C4-2B (cell line): ENCODE data around the gene KIZ.

Source experiments
- H3K27ac ChIP-seq: fragments of 450-650 bp; 2 replicates; pipeline ENCODE4 v1.5.1; 2017
- ZFX ChIP-seq: fragments of 450-650 bp; IDR thresholded peaks from 2 replicates; pipeline ENCODE4 v1.6.1; 2017
- TF ChIP-seq, protein P1 (sequence below): fragments of 450-650 bp; conservative IDR thresholded peaks from 2 replicates; pipeline ENCODE4 v1.5.1; 2017; ENCODE audit warnings: mild to moderate bottlenecking

KIZ gene

DNA sequence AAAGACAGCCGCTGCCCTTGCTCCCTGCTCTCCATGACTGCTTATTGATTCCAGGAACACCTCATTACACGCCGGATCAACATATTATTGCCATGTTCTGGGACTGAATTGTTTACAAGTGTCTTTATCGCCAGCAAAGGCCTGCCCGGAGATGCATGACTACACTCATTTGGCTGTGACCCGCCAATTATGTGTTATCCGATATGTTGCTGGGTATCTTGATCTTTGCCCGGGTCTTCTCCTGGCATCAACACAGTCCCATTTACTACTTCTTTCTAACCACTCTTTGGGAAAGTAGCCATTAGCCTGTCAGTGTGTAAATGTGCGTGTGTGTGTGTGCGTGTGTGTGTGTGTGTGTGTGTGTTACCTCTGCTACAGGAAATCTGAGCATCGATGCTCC is 35.2 kb upstream of the KIZ start:
- H3K27ac ChIP-seq: no peak overlapping the region
- TF ChIP-seq, protein P1, sequence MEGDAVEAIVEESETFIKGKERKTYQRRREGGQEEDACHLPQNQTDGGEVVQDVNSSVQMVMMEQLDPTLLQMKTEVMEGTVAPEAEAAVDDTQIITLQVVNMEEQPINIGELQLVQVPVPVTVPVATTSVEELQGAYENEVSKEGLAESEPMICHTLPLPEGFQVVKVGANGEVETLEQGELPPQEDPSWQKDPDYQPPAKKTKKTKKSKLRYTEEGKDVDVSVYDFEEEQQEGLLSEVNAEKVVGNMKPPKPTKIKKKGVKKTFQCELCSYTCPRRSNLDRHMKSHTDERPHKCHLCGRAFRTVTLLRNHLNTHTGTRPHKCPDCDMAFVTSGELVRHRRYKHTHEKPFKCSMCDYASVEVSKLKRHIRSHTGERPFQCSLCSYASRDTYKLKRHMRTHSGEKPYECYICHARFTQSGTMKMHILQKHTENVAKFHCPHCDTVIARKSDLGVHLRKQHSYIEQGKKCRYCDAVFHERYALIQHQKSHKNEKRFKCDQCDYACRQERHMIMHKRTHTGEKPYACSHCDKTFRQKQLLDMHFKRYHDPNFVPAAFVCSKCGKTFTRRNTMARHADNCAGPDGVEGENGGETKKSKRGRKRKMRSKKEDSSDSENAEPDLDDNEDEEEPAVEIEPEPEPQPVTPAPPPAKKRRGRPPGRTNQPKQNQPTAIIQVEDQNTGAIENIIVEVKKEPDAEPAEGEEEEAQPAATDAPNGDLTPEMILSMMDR: no peak
- TF ChIP-seq ZFX: no peak

DNA sequence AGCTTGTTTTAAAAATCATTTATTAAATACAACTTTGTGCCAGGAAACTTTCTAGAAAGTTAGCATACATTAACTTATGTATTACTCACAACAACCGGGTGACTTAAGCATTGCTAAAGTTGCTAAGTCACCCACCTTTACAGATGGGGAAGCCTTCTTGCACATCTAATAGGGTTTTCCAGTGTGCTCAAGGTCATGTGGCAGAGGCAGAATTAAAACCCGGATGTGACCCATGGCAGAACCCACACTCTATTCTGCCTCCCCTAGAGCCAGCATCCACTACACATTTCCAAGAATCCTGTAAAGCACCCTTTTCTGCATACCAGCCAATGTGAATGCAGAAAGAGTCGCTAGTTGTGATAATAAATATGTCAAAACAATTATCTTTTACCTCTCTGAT is 33.1 kb upstream of the KIZ start:
- no peak overlapping the region for H3K27ac ChIP-seq
- TF ChIP-seq ZFX: no peak
- TF ChIP-seq, protein P1: no peak

DNA sequence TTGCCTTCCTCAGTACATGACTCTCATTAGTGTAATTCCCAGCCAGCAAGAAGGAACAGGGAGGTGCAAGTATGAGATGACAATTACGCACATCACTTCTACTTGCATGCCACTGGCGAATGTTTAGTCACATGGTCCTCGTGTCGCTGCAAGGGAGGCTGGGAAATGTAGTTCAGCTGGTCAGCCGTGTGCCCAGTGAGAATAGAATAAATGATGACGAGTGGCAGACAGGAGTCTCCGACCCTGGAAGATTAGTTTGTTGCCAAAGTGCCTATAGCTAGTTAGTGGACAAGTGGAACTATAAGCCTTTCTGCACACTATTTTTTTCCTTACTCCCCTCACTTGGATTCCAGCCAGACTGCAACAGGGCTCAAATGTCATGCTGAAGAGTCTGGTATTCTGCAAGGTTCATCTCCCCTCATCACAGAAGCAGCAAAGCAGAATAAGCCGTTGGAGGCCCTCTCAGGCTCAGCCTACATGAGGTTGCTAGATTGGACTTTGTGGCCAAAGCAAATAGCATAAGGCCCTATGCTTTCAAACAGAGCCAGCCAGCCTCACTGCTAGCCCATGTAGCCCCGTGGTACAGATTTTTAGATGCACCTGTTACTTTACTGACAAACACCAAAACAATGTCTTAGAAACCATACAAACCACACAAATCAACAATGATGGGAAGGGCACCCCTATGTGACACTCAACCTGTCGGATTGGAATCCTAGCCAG is 29.4 kb upstream of the KIZ start:
- TF ChIP-seq ZFX: no peak
- H3K27ac ChIP-seq: no peak overlapping the region

DNA sequence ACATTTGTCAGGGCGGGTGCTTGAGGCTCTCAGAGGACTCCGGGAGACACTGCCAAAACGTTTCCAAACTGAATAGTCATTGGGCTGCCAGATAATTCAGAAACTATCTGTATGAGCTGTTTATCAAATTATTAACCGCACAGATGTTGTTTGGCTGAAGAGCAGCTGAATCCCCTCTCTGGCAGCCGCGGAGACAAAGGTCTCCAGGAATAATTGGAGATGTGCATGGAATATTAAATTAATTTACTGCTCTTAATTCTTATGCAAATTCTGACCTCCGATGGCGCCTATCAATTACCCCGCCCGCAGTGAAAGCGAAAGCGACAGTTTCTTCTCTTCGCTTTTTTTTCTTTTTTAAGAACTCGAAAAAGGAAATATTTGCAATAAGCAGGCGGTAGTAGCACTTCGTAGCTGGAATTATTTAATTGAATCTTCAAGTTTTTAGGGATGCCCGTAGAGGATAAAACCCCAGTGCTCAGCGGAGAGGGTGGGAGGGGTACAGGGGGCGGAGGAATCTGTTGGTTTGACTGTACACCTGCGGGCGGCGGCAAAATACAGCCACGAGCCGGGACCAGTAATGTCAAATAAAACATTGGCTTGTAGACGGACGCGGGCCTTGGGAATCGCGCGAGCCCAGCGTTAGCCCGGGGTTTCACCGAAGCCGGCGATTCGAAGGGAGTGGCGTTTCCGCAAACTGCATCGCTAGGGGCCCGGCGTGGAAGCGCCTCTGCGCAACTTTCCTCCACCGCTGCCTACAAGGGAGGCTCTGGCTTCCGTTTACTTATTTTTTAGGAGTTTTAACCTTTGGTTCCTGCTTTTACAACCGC is 25.9 kb upstream of the KIZ start:
- H3K27ac ChIP-seq: no peak overlapping the region

DNA sequence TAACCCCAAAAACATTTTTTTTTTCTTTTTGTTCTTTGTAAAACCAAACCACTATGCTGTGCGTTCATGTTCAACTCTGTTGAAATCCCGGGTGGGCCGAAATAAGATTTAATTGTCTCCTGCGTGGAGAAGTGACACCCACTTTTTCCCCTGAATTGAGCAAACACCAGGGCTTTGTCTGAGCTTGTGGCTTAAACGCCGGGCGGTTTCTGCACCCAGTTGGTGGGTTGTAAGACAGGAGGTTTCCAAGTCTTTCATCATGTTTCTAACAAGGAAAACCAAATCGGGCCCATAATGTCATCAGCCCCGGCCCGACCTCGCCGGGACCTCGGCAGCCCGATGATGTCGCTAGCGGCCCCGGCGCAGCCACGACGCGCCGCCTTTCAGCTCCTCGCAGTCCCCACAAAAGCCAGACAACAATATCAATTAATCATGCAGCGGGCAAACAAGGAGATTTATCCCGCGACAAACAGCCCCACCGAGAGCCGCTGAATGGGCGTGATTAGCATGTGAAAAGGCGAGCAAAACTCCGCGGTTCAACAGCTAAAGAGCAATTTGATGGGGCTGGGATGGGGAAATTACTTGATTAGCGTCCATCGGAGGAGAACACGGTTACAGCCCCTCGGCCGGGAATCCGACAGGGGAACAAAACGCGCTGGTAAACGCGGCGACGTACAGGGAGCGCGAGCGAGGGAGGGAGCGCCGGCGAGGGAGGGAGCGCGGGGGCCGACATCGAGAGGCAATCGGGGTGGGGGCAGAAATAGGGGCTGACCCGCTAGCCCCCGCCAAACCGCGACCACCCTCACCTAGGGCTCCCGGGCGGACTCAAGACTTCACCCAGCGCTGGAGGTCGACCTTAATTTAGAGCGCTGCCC is 25.1 kb upstream of the KIZ start:
- TF ChIP-seq ZFX: no peak
- TF ChIP-seq, protein P1: no peak
- H3K27ac ChIP-seq: no peak overlapping the region

More for the DNA sequence above, 25.9 kb upstream of the KIZ start:
- TF ChIP-seq, protein P1: no peak
- TF ChIP-seq ZFX: no peak

DNA sequence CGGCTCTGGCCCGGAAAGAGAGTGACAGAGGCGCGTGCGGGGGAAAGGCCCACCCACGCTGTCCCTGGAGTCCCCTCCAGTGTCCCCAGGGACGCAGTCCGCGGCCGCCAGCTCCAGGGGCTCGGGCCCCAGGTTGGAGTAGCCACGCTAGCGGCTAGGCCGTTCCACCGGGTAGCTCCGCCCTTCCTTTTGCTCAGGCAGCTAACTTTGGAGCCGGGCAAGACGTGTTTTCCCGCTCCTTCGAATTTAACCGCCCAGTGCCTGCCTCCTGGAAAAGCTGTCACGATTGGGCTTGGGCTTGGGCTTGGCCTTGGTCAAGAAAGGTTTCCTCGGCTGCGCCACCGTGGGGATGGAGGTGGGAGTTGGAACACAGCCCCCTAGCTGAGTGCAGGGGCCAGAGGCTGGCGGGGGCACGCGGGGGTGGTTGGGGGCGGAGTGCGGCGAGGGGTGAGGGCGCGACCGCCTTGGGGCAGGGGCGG is 24.4 kb upstream of the KIZ start:
- no peak for TF ChIP-seq ZFX
- TF ChIP-seq, protein P1: no peak
- no peak overlapping the region for H3K27ac ChIP-seq

DNA sequence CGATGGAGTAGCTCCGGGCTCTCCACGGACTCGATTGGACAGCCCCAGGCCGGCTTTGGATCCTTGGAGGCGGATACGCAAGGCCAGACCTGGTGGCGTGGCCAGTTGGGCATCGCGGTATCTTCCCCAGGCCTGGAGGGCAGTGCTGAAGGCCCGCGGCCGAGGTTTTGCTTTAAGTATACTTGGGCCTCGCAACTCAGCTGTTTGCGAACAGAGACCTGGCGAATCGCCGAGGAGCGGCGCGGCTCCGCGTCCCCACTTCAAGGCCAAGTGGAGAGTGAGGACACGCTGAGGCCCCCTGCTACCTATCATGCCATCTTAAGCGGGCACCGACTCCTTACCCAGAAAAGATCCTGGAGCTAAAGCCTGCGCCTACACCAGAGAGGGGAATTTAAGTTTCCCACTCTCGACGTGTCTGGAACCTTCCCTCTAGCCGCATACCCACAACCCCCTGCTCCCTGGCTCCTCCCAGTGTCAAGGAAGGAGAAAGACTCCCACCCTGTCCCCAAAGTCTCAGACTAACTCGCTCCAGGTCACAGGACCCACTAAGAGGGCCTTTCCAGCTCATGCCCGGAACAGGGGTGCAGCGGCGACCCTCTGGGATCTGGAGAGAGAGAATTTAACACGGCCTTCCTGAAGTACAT is 23.8 kb upstream of the KIZ start:
- H3K27ac ChIP-seq: no peak overlapping the region
- TF ChIP-seq ZFX: no peak
- TF ChIP-seq, protein P1: no peak
